Measurements from ENCODE around the gene SLC39A11. TPM values are rescaled to one million over a fixed set of nuclear protein-coding genes. Genes with fewer than 3 reads are reported as not detected.

SLC39A11 gene
- total RNA-seq, 2 experiments from 2014 or later, result 25.6 to 51.5 TPM

DNA sequence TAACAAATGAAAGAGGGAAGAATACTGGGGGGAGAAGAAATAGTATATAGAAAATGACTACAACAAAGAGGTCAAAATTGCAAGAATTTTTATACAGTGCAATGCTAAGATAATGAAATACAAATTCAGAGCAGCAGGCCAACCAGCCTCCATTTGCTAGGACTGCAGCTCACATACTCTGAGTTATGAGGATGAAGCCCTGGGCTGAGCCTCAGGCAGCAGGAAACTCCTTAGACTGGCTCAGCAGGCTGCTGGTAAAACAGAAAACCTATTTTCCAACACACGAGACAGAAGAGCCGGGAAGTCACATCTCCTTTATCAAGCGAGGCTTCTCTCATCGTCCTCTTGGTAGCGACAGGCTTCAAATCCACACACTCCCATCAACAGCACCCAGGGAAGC is 296.5 kb downstream of the SLC39A11 start:
- Histone ChIP-seq H3K4me3 (ENCODE audit: low read depth, low read length, poor library complexity, severe bottlenecking) (no peak overlapping the region), H4K20me1 (ENCODE audit: insufficient read depth, low read length) (no peaks in the 10 kb centered on the region), H3K4me2 (ENCODE audit: low read length) (no peak overlapping the region), H3K27ac (ENCODE audit: low read depth, low read length, poor library complexity, severe bottlenecking) (no peak overlapping the region), H3K36me3 (ENCODE audit: insufficient read depth, low read length) (peaks cover 5% of the 10 kb centered on the region; the same call in 1 of the 2 replicates), H3K9me3 (ENCODE audit: low read length) (peaks cover 25% of the 10 kb centered on the region; the same call in 1 of the 2 replicates), H3K4me1 (ENCODE audit: insufficient read depth, low read length, poor library complexity, severe bottlenecking) (no peaks in the 10 kb centered on the region), H3K79me2 (ENCODE audit: insufficient read depth, low read depth, low read length) (no peaks in the 10 kb centered on the region), H2AFZ (ENCODE audit: low read length) (no peak overlapping the region), H3K9me2 (ENCODE audit: insufficient read depth, low read length) (no peaks in the 10 kb centered on the region)
- ChIA-PET POLR2A (no interaction called here), CTCF (ENCODE audit: unreplicated experiment) (no interaction called here)
- no peak for DNase-seq (ENCODE audit: low spot score)
- TF ChIP-seq EZH2phosphoT487 (IDR thresholded peaks at IDR 0.05; ENCODE audit: borderline replicate concordance, low read depth, low read length), result no peak
- TF ChIP-seq CTCF (conservative IDR thresholded peaks at IDR 0.05; ENCODE audit: low read length), result no peak
- intact Hi-C loops (cut with micrococcal nuclease; ENCODE audit: unreplicated experiment), result no loop called here
- BruUV-seq (replicated peaks), result no TSS peak

DNA sequence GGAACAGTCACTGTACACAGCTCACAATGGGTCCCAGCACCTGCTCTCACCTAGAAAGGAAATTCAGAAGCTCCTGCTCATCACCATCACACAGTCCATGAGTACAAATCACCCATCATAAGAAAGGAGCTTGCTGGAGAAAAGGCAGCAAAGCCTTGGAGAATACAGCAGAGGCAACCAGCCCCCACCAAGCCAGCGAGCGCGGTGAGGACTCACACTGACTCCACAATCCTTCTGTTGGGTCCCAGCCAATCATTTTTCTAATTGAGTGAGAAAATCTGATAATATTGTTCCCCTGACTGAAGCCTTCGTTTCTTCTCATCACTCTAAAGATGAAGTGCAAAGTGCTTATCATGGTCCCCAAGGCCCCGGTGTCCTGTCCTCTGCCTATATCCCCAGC is 298.3 kb downstream of the SLC39A11 start:
- H3K4me2 ChIP-seq (ENCODE audit: low read length), result no peak overlapping the region
- no peaks in the 10 kb centered on the region for H3K79me2 ChIP-seq (ENCODE audit: insufficient read depth, low read depth, low read length)
- no TSS peak for BruUV-seq (replicated peaks)
- ChIA-PET POLR2A (interaction anchor here (0.6 kb wide), 1 partner anchor 1951 kb away, joined by 3 read pairs; no protein-coding TSS in a partner anchor), CTCF (ENCODE audit: unreplicated experiment) (no interaction called here)
- no peaks in the 10 kb centered on the region for H3K9me2 ChIP-seq (ENCODE audit: insufficient read depth, low read length)
- no peaks in the 10 kb centered on the region for H3K4me1 ChIP-seq (ENCODE audit: insufficient read depth, low read length, poor library complexity, severe bottlenecking)
- no peak overlapping the region for H3K4me3 ChIP-seq (ENCODE audit: low read depth, low read length, poor library complexity, severe bottlenecking)
- DNase-seq (ENCODE audit: low spot score), result no peak
- TF ChIP-seq EZH2phosphoT487 (IDR thresholded peaks at IDR 0.05; ENCODE audit: borderline replicate concordance, low read depth, low read length) (no peak), CTCF (conservative IDR thresholded peaks at IDR 0.05; ENCODE audit: low read length) (no peak)
- H3K9me3 ChIP-seq (ENCODE audit: low read length), result peaks cover 25% of the 10 kb centered on the region; the same call in 1 of the 2 replicates
- no peak overlapping the region for H2AFZ ChIP-seq (ENCODE audit: low read length)
- peaks cover 5% of the 10 kb centered on the region; the same call in 1 of the 2 replicates for H3K36me3 ChIP-seq (ENCODE audit: insufficient read depth, low read length)
- intact Hi-C loops (cut with micrococcal nuclease; ENCODE audit: unreplicated experiment), result no loop called here
- H3K27ac ChIP-seq (ENCODE audit: low read depth, low read length, poor library complexity, severe bottlenecking), result no peak overlapping the region
- H4K20me1 ChIP-seq (ENCODE audit: insufficient read depth, low read length), result no peaks in the 10 kb centered on the region

DNA sequence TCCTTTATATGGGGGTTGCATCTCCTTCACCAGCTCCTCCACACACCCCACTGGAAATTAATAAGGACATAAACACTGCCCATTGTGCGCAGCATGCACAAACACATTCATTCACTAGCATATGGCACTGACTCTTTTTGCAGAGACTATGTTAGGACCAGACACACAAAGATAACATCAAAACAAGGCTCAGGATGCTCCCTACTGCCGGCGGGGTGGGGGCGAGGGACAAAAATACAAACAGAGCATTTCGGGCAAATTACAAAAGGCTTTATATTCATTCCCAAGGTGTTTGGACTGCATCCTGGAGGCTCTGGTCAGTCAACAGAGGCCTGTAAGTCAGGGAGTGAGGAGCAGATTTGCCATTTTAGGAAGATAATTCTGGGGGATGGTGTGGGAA is 299.7 kb downstream of the SLC39A11 start:
- Histone ChIP-seq H3K79me2 (ENCODE audit: insufficient read depth, low read depth, low read length) (no peaks in the 10 kb centered on the region), H3K36me3 (ENCODE audit: insufficient read depth, low read length) (peaks cover 5% of the 10 kb centered on the region; the same call in 1 of the 2 replicates), H3K4me3 (ENCODE audit: low read depth, low read length, poor library complexity, severe bottlenecking) (no peak overlapping the region), H3K4me1 (ENCODE audit: insufficient read depth, low read length, poor library complexity, severe bottlenecking) (no peaks in the 10 kb centered on the region), H4K20me1 (ENCODE audit: insufficient read depth, low read length) (no peaks in the 10 kb centered on the region), H3K9me2 (ENCODE audit: insufficient read depth, low read length) (no peaks in the 10 kb centered on the region), H3K27ac (ENCODE audit: low read depth, low read length, poor library complexity, severe bottlenecking) (no peak overlapping the region), H3K4me2 (ENCODE audit: low read length) (no peak overlapping the region), H3K9me3 (ENCODE audit: low read length) (peaks cover 25% of the 10 kb centered on the region; the same call in 1 of the 2 replicates), H2AFZ (ENCODE audit: low read length) (no peak overlapping the region)
- ChIA-PET POLR2A (interaction anchor here (0.8 kb wide), 1 partner anchor 9 kb away, joined by 3 read pairs; no protein-coding TSS in a partner anchor), CTCF (ENCODE audit: unreplicated experiment) (no interaction called here)
- TF ChIP-seq CTCF (conservative IDR thresholded peaks at IDR 0.05; ENCODE audit: low read length) (no peak), EZH2phosphoT487 (IDR thresholded peaks at IDR 0.05; ENCODE audit: borderline replicate concordance, low read depth, low read length) (no peak)
- no TSS peak for BruUV-seq (replicated peaks)
- intact Hi-C loops (cut with micrococcal nuclease; ENCODE audit: unreplicated experiment), result no loop called here
- no peak for DNase-seq (ENCODE audit: low spot score)

Measured in OCI-LY7 (cell line).